ENCODE measurements around the gene SAMSN1. TPM values are rescaled to one million over a fixed set of nuclear protein-coding genes. Genes with fewer than 3 reads are reported as not detected.

The SAMSN1 gene
- total RNA-seq, 1 donor from 2014 or later, result 115 TPM

GRCh38 chr21:14456911-14457310 is 89.2 kb downstream of the SAMSN1 start:
- no peak overlapping the region for H3K27ac Mint-ChIP-seq
- H3K36me3 Mint-ChIP-seq (ENCODE audit: low read depth), result peaks cover 13% of the 10 kb centered on the region
- peaks cover 53% of the 10 kb centered on the region for H3K4me1 Mint-ChIP-seq (ENCODE audit: low read depth)
- no peaks in the 10 kb centered on the region for H3K27me3 Mint-ChIP-seq (ENCODE audit: insufficient read depth)
- no peak for DNase-seq (ENCODE audit: low spot score)
- H3K4me3 Mint-ChIP-seq, result no peak overlapping the region
- intact Hi-C loops (cut with micrococcal nuclease), result loop anchor here (10.0 kb wide), 1 partner anchor 138 kb away; no protein-coding TSS in a partner anchor
- H3K9me3 Mint-ChIP-seq, result peaks cover 13% of the 10 kb centered on the region

DNA sequence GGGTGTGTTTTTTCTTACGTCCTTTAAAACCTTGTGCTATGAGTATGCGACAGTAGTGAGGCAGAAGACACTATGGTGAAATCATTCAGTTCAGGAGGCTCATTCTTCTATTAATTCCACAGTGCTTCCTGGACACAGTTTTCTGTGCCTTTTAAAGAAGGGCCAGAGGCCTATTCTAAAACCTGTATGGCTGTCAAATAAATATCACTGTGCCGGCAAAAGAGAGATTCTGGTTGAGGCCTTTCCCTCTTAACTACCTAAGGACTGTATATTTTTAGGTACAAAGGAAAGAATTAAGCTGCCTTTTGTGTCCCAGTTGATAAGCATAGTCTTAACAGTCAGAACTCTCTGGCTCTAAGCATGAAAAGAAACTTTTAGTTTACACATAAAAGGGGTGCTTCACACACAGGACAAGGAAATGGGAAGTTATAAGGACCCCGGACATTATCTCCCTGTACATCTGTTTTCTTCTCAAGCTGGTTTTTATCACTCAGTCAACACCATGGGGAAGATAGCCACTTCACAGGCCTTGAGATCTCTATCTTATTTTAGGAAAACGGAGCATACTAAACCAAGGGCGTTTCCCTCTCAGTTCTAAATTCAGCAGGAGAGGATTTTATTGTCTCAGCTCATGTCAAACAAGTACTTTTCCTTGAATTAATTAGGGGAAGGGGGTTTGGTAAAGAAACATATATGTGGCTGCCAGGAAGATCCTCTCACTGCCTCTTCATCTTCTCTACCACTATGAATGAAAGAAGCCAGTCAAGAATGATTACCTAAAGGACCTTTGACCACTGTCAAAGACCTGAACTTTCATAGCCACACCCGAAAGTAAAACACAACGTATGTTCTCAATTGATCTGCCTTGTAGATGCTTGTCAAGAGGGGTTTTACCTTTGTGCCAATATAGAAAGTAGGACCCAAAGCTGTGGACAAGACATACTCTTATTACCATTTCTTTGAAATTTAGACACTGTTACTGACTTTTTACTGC is 91.8 kb downstream of the SAMSN1 start:
- H3K4me1 Mint-ChIP-seq (ENCODE audit: low read depth), result peaks cover 74% of the 10 kb centered on the region
- H3K4me3 Mint-ChIP-seq, result peak overlapping the region; percentile 62
- intact Hi-C loops (cut with micrococcal nuclease), result loop anchor here (1.0 to 10.0 kb wide), 5 partner anchors 28 to 1278 kb away; partner anchors contain the start of gene NRIP1

DNA sequence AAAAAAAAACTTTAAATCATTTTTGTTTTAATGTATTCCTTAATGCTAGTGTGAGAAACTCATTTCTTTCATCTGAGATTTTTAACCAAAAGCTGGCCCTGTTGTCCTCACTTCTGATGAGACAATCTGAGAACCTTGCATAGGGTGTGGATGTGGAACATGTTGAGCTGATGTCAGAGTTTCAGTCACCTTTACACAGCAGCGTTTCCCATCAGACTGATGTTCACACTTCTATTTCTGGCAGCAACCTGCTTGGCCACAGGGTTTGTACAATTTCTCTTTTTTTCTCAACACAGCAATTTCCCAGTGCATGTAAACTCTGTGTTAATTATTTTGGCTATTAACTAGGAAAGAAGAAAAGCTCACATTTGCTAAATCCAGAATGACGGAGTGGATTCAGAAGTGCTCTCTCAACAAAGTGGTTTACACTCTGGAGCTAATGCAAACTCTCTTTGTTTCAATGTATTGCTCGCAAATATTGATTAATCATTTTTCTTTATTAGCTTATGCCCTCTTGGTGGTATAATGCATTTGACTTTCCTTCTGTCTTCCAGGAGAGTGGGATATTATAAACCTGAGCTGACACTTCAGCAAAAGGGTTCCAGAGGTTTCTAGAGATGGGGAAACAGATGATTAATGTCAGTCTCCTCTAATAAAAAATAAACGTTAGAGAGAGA is 92.6 kb downstream of the SAMSN1 start:
- peaks cover 2% of the 10 kb centered on the region for H3K9me3 Mint-ChIP-seq
- H3K4me1 Mint-ChIP-seq (ENCODE audit: low read depth), result peaks cover 80% of the 10 kb centered on the region
- peaks cover 10% of the 10 kb centered on the region for H3K36me3 Mint-ChIP-seq (ENCODE audit: low read depth)
- peak overlapping the region; percentile 62 for H3K4me3 Mint-ChIP-seq
- no peaks in the 10 kb centered on the region for H3K27me3 Mint-ChIP-seq (ENCODE audit: insufficient read depth)
- peak; percentile 33 for DNase-seq (ENCODE audit: low spot score)
- intact Hi-C loops (cut with micrococcal nuclease), result loop anchor here (1.0 to 10.0 kb wide), 9 partner anchors 29 to 1279 kb away; partner anchors contain the start of gene NRIP1
- peak overlapping the region; percentile 92 for H3K27ac Mint-ChIP-seq

More for the DNA sequence above, 91.8 kb downstream of the SAMSN1 start:
- H3K36me3 Mint-ChIP-seq (ENCODE audit: low read depth), result peaks cover 10% of the 10 kb centered on the region
- H3K27ac Mint-ChIP-seq, result peak overlapping the region; percentile 92
- H3K27me3 Mint-ChIP-seq (ENCODE audit: insufficient read depth), result no peaks in the 10 kb centered on the region
- DNase-seq (ENCODE audit: low spot score), result no peak
- peaks cover 5% of the 10 kb centered on the region for H3K9me3 Mint-ChIP-seq

DNA sequence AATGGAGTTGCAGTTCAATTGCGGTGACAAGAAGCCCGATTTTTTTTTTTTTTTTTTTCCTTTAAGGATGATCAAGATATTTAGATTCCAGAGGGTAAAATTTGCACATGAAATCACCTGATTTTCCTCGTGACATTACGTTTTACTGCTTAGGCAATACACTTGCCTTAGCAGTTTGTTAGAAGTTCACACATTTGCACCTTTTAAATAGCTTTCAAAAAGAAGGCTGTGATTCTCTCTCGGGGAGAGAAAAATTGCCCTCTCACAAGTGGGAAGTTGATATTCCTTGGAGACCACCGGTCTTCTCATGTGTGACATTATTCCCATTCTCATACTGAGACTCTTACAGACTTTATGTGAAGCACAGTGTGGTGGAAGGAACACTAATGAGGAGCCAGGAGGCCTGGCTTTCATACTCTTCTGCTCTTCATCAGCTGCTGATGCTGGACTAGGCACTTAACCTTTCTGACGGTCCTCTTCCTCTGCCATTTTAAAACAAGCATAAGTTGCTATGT is 93.3 kb downstream of the SAMSN1 start:
- intact Hi-C loops (cut with micrococcal nuclease), result loop anchor here (1.0 to 10.0 kb wide), 8 partner anchors 35 to 1280 kb away; partner anchors contain the start of gene NRIP1
- Mint-ChIP-seq H3K9me3 (no peaks in the 10 kb centered on the region), H3K4me1 (ENCODE audit: low read depth) (peaks cover 81% of the 10 kb centered on the region), H3K4me3 (peak overlapping the region; percentile 62), H3K36me3 (ENCODE audit: low read depth) (peaks cover 10% of the 10 kb centered on the region), H3K27ac (peak overlapping the region; percentile 92), H3K27me3 (ENCODE audit: insufficient read depth) (no peaks in the 10 kb centered on the region)
- no peak for DNase-seq (ENCODE audit: low spot score)

GRCh38 chr21:14452031-14452726 is 93.9 kb downstream of the SAMSN1 start:
- peak overlapping the region; percentile 92 for H3K27ac Mint-ChIP-seq
- intact Hi-C loops (cut with micrococcal nuclease), result loop anchor here (2.0 to 10.0 kb wide), 6 partner anchors 71 to 1280 kb away; partner anchors contain the start of gene NRIP1
- no peaks in the 10 kb centered on the region for H3K9me3 Mint-ChIP-seq
- no peak for DNase-seq (ENCODE audit: low spot score)
- peaks cover 10% of the 10 kb centered on the region for H3K36me3 Mint-ChIP-seq (ENCODE audit: low read depth)
- H3K4me1 Mint-ChIP-seq (ENCODE audit: low read depth), result peaks cover 75% of the 10 kb centered on the region
- peak overlapping the region; percentile 2 for H3K4me3 Mint-ChIP-seq
- H3K27me3 Mint-ChIP-seq (ENCODE audit: insufficient read depth), result no peaks in the 10 kb centered on the region

- peaks cover 10% of the 10 kb centered on the region for H3K36me3 Mint-ChIP-seq (ENCODE audit: low read depth)
- peak overlapping the region; percentile 14 for H3K27ac Mint-ChIP-seq
- peaks cover 78% of the 10 kb centered on the region for H3K4me1 Mint-ChIP-seq (ENCODE audit: low read depth)
- intact Hi-C loops (cut with micrococcal nuclease), result loop anchor here (5.0 to 10.0 kb wide), 4 partner anchors 143 to 1281 kb away; partner anchors contain the start of gene NRIP1
- H3K27me3 Mint-ChIP-seq (ENCODE audit: insufficient read depth), result no peaks in the 10 kb centered on the region
- no peaks in the 10 kb centered on the region for H3K9me3 Mint-ChIP-seq
- DNase-seq (ENCODE audit: low spot score), result no peak
- no peak overlapping the region for H3K4me3 Mint-ChIP-seq
Measured at GRCh38 chr21:14451546-14451945, 94.6 kb downstream of the SAMSN1 start.

DNA sequence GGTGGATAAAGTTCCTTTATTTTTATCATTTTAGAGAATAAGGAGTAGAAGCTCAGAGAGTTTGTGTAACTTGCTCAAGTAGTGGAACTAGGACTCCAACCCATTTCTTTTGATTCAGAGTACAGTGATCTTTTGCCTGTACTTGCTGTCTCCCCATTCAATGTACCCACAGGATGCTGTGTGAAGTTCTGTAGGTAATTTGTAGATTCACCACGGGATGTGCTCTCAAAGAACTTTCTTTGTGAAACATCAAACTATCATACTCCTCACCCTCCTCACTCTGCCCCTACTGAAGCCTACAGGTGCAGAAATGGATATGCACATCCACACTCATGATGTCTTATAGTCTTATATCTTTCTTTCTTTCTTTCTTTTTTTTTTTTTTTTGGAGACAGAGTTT is 97.3 kb downstream of the SAMSN1 start:
- no peaks in the 10 kb centered on the region for H3K27me3 Mint-ChIP-seq (ENCODE audit: insufficient read depth)
- H3K4me3 Mint-ChIP-seq, result no peak overlapping the region
- intact Hi-C loops (cut with micrococcal nuclease), result no loop called here
- no peak overlapping the region for H3K27ac Mint-ChIP-seq
- H3K36me3 Mint-ChIP-seq (ENCODE audit: low read depth), result peaks cover 8% of the 10 kb centered on the region
- no peaks in the 10 kb centered on the region for H3K9me3 Mint-ChIP-seq
- DNase-seq (ENCODE audit: low spot score), result no peak
- H3K4me1 Mint-ChIP-seq (ENCODE audit: low read depth), result peaks cover 58% of the 10 kb centered on the region

DNA sequence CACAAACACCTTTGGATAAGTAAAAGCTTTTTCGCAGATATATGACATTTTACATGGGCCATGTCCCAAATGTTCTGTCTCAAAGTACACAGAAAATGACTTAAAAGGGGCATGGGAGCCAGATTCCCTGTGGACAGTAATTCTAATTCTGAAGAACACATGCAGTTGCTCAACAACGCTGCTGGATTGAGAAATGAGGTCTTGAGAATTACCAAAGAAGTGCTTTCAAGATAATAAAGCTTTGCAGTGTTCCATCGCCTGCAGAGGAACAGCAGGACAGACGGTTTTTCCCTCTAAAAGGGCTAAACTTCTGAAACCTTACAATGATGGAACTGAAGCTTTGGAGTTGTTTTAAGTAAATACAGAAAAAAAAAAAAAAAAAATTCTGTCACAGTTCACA is 107.9 kb downstream of the SAMSN1 start:
- H3K9me3 Mint-ChIP-seq, result no peaks in the 10 kb centered on the region
- no peak for DNase-seq (ENCODE audit: low spot score)
- intact Hi-C loops (cut with micrococcal nuclease), result no loop called here
- peaks cover 5% of the 10 kb centered on the region for H3K36me3 Mint-ChIP-seq (ENCODE audit: low read depth)
- peaks cover 4% of the 10 kb centered on the region for H3K4me1 Mint-ChIP-seq (ENCODE audit: low read depth)
- no peaks in the 10 kb centered on the region for H3K27me3 Mint-ChIP-seq (ENCODE audit: insufficient read depth)
- H3K4me3 Mint-ChIP-seq, result no peak overlapping the region
- H3K27ac Mint-ChIP-seq, result no peak overlapping the region

- Mint-ChIP-seq H3K27ac (no peak overlapping the region), H3K36me3 (ENCODE audit: low read depth) (no peaks in the 10 kb centered on the region), H3K4me3 (no peak overlapping the region), H3K9me3 (no peaks in the 10 kb centered on the region), H3K4me1 (ENCODE audit: low read depth) (no peaks in the 10 kb centered on the region), H3K27me3 (ENCODE audit: insufficient read depth) (peaks cover 3% of the 10 kb centered on the region)
- intact Hi-C loops (cut with micrococcal nuclease), result no loop called here
- DNase-seq (ENCODE audit: low spot score), result no peak
Measured at GRCh38 chr21:14435423-14435822, 110.7 kb downstream of the SAMSN1 start.

Other genes with a start within 250 kb of the SAMSN1 start
- gene HSPA13, start 163.2 kb downstream of the SAMSN1 start, total RNA-seq, result 43.6 and 50.4 TPM in 2 replicates

All from activated T-helper 1 cell treated with anti-CD3 and anti-CD28 coated beads, Interleukin-12 subunit alpha, Interleukin-12 subunit beta, Interleukin-2, Interleukin-4 antibody, amounts not matched to agents 30 ng/mL and 10 ng/mL and 1 ng/mL, durations not matched to agents 14 hours and 24 hours and 36 hours (primary cell).